ENCODE results near the gene UNC5C. TPM values are rescaled to one million over a fixed set of nuclear protein-coding genes. Genes with fewer than 3 reads are reported as not detected.

UNC5C gene
- total and polyA plus RNA-seq, 10 donors, result 0.43 to 15.7 (median 7.8) TPM

GRCh38 chr4:95159384-95159783 lies 389.4 kb downstream of the UNC5C start:
- Histone ChIP-seq H3K9me3 (no peaks in the 10 kb centered on the region), H3K4me1 (peaks cover 0 to 6% (median 0%) of the 10 kb centered on the region in 6 donors), H3K27me3 (replicated peaks in 1 of 7) (no peaks in the 10 kb centered on the region), H3K36me3 (no peaks in the 10 kb centered on the region), H3K27ac (no peak overlapping the region), H3K4me3 (no peak overlapping the region)
- 80 to 89% (median 84%) methylated on average over 4 of the region's 4 CpGs for WGBS, 5 donors
- DNase-seq, result no peak
- TF ChIP-seq CTCF (IDR thresholded peaks at IDR 0.05 in 8 of 11, conservative IDR thresholded peaks at IDR 0.05 in 3 of 11) (no peak), POLR2A (IDR thresholded peaks at IDR 0.05) (no peak), POLR2AphosphoS5 (IDR thresholded peaks at IDR 0.05) (no peak)
- intact Hi-C loops (cut with DNase I; ENCODE audit: low total_unique reads), result no loop called here

- Histone ChIP-seq H3K4me1 (peaks cover 0 to 6% (median 0%) of the 10 kb centered on the region in 6 donors), H3K36me3 (no peaks in the 10 kb centered on the region), H3K9me3 (no peaks in the 10 kb centered on the region), H3K4me3 (no peak overlapping the region), H3K27me3 (replicated peaks in 1 of 7) (no peaks in the 10 kb centered on the region), H3K27ac (no peak overlapping the region)
- WGBS, 5 donors, result 66 to 80% (median 70%) methylated on average over 2 of the region's 2 CpGs
- intact Hi-C loops (cut with DNase I; ENCODE audit: low total_unique reads), result no loop called here
- DNase-seq, result no peak
- TF ChIP-seq POLR2AphosphoS5 (IDR thresholded peaks at IDR 0.05) (no peak), CTCF (IDR thresholded peaks at IDR 0.05 in 8 of 11, conservative IDR thresholded peaks at IDR 0.05 in 3 of 11) (no peak), POLR2A (IDR thresholded peaks at IDR 0.05) (no peak)
Observed at GRCh38 chr4:95158626-95159025, 390.1 kb downstream of the UNC5C start.

- Histone ChIP-seq H3K27ac (no peak overlapping the region), H3K36me3 (no peaks in the 10 kb centered on the region), H3K9me3 (no peaks in the 10 kb centered on the region), H3K4me3 (no peak overlapping the region), H3K4me1 (peaks cover 0 to 6% (median 0%) of the 10 kb centered on the region in 6 donors), H3K27me3 (replicated peaks in 1 of 7) (no peaks in the 10 kb centered on the region)
- TF ChIP-seq CTCF (IDR thresholded peaks at IDR 0.05 in 8 of 11, conservative IDR thresholded peaks at IDR 0.05 in 3 of 11), result no peak
- no peak for TF ChIP-seq POLR2AphosphoS5 (IDR thresholded peaks at IDR 0.05)
- no peak for TF ChIP-seq POLR2A (IDR thresholded peaks at IDR 0.05)
- 82 to 93% (median 86%) methylated on average over 2 of the region's 2 CpGs for WGBS, 5 donors
- no peak for DNase-seq
- intact Hi-C loops (cut with DNase I; ENCODE audit: low total_unique reads), result no loop called here
Observed at GRCh38 chr4:95158045-95158444, 390.7 kb downstream of the UNC5C start.

DNA sequence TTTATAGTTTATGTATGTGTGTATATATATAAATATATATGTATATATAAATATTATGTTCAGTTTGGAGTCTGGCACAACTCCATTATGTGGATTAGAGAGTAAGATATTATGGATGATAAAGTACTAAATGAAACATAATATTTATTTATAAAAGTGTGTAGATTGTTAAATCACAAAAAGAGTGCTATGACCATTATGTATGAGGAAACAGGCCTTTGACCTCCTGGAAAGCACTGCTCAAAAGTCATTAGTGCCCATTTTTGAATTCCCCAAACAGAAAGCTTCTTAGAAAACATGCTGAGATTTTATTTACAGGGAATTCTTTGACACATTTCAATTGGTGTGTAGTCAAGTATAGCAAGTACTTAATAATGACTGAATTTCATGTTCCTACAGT lies 391.2 kb downstream of the UNC5C start:
- no peak for DNase-seq
- TF ChIP-seq CTCF (IDR thresholded peaks at IDR 0.05 in 8 of 11, conservative IDR thresholded peaks at IDR 0.05 in 3 of 11) (no peak), POLR2AphosphoS5 (IDR thresholded peaks at IDR 0.05) (no peak)
- Histone ChIP-seq H3K9me3 (no peaks in the 10 kb centered on the region), H3K4me3 (no peak overlapping the region), H3K27me3 (replicated peaks in 1 of 7) (no peaks in the 10 kb centered on the region), H3K27ac (no peak overlapping the region), H3K36me3 (no peaks in the 10 kb centered on the region), H3K4me1 (peaks cover 0 to 6% (median 0%) of the 10 kb centered on the region in 6 donors)
- intact Hi-C loops (cut with DNase I; ENCODE audit: low total_unique reads), result no loop called here

All from spleen (tissue), 11 donors.